ENCODE measurements around the gene ITPR1.

DNA sequence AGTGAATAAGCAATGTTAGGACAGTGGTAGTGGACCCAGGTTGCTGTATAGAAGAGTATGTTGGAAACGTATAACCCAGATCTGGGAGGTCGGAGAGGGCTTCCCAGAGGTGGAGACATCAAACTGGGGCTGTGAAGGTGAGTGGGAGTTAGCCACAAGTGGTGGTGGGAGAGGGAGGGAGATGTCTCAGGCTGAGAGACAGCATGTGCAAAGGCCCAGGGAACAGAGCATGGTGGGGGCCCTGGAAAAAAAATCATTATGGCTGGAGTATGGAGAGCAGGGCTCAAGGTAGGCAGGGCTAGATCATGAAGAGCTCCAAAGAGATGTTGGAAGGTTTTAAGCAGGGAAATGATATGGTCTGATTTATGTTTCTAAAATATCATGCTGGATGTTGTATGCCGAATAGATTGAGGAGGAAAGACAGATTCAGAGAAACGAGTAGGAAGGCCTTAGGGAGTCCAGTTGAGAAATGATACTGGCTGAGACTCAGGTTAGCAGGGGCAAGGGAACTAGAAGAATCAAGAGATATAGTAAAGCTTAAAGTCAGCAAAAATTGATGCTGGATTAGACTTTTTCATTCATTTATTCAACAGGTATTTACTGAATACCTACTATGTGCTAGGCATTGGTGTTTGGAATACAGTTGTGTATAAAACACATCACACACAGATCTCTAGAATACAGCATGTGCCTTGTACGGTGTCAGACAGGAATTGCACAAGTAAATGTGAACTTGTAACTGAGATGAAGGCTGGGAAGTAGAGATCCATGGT, 17.0 kb downstream of the ITPR1 start:
- TF ChIP-seq, protein P1, sequence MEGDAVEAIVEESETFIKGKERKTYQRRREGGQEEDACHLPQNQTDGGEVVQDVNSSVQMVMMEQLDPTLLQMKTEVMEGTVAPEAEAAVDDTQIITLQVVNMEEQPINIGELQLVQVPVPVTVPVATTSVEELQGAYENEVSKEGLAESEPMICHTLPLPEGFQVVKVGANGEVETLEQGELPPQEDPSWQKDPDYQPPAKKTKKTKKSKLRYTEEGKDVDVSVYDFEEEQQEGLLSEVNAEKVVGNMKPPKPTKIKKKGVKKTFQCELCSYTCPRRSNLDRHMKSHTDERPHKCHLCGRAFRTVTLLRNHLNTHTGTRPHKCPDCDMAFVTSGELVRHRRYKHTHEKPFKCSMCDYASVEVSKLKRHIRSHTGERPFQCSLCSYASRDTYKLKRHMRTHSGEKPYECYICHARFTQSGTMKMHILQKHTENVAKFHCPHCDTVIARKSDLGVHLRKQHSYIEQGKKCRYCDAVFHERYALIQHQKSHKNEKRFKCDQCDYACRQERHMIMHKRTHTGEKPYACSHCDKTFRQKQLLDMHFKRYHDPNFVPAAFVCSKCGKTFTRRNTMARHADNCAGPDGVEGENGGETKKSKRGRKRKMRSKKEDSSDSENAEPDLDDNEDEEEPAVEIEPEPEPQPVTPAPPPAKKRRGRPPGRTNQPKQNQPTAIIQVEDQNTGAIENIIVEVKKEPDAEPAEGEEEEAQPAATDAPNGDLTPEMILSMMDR (IDR thresholded peaks at IDR 0.05): no peak
- no peak for TF ChIP-seq POLR2A (IDR thresholded peaks at IDR 0.05)

All from thyroid gland (tissue), 4 donors.